Measurements from ENCODE around the gene MAP3K6.
"Not testable (repeated sequence)": the region's sequence is repeated elsewhere in the genome, so short reads cannot be mapped to it uniquely, and the experiment has no call there.

MAP3K6 gene

DNA sequence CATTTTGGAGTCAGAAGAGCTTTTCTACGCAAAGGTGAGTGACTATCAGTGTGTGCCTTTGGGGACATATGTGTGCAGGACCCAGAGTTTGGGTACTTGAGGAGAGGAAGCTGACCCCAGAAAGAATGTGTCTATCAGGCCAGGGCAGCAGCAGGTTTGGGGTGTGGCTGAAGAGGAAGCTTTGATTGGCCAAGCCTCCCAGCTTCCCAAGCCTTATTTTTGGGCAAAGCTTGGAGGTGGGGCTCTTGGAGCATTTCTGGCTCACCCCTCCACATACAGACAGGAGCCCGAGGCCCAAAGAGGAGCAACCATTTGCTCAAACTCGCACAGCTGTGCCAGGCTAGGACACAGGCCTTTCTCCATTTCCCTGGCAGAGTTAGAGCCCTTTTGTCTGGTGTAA lies 30.3 kb upstream of the MAP3K6 start:
- no peak for DNase-seq

DNA sequence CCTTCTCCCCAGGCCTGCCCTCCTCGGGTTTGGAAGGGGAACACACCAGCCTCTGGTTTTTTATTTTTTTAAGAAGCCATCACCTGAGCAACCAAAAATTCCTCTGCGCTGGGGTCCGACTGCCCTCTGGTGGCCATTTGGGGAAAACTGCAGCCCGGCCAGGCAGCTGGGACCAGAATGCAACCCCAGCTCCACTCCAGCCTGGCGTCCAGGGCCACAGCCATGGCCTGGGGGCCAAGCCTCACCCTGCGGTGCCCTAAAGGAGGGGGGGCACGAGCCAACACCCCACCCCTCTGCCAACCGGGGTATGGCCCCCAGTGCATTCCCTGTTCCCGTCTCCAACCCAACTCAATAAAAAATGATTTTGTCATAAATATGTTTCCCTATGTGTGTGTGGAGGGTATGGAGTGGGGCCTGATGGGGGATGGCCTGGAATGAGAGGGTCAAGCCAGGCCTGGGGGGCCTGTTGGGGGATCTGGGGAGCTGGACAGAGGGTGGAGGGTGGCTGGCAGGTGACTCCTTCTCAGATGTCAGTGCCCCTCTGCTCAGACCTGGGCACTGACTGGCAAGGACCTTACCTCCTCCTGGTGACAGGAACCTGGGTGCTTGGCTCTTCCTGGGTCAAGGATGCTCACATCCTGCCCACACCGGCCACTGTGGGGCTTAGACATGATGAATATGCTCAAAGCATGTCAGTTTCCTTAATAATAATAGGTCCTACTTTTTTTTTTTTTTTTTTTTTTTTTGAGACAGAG lies 28.9 kb upstream of the MAP3K6 start:
- DNase-seq, result peak; percentile 21

DNA sequence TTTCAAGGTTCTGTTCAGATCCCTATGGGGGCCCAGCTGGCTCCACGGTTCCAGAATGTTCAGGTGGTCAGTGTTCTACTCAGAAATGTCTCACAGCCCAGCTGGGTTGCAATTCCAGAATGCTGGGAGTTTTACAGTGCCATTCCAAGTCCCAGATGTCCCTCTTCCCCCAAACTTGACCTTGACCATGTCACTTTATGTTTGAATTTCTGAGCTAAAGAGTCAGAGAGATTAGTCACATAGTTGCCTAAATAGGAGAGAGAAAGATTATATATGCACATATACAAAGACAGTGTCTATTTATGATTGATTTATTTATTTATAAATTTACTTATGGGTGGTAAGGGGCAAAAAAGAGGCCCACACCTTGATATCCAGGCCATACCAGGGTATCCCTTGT lies 28.2 kb upstream of the MAP3K6 start:
- DNase-seq, result no peak

DNA sequence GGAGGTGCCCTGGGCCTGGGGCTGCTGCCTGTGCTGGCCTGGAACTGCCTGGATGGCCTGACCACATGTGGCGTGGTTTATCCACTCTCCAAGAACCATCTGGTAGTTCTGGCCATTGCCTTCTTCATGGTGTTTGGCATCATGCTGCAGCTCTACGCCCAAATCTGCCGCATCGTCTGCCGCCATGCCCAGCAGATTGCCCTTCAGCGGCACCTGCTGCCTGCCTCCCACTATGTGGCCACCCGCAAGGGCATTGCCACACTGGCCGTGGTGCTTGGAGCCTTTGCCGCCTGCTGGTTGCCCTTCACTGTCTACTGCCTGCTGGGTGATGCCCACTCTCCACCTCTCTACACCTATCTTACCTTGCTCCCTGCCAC lies 27.5 kb upstream of the MAP3K6 start:
- DNase-seq, result no peak

DNA sequence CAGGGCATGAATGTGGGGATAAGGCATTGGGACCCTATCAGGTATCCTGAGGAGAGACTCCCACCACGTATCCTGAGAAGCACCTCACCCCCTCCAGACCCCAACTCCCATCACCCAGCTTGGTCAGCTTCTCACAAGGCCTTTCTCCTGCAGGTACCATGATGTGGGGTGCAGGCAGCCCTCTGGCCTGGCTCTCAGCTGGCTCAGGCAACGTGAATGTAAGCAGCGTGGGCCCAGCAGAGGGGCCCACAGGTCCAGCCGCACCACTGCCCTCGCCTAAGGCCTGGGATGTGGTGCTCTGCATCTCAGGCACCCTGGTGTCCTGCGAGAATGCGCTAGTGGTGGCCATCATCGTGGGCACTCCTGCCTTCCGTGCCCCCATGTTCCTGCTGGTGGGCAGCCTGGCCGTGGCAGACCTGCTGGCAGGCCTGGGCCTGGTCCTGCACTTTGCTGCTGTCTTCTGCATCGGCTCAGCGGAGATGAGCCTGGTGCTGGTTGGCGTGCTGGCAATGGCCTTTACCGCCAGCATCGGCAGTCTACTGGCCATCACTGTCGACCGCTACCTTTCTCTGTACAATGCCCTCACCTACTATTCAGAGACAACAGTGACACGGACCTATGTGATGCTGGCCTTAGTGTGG lies 27.0 kb upstream of the MAP3K6 start:
- no peak for DNase-seq

DNA sequence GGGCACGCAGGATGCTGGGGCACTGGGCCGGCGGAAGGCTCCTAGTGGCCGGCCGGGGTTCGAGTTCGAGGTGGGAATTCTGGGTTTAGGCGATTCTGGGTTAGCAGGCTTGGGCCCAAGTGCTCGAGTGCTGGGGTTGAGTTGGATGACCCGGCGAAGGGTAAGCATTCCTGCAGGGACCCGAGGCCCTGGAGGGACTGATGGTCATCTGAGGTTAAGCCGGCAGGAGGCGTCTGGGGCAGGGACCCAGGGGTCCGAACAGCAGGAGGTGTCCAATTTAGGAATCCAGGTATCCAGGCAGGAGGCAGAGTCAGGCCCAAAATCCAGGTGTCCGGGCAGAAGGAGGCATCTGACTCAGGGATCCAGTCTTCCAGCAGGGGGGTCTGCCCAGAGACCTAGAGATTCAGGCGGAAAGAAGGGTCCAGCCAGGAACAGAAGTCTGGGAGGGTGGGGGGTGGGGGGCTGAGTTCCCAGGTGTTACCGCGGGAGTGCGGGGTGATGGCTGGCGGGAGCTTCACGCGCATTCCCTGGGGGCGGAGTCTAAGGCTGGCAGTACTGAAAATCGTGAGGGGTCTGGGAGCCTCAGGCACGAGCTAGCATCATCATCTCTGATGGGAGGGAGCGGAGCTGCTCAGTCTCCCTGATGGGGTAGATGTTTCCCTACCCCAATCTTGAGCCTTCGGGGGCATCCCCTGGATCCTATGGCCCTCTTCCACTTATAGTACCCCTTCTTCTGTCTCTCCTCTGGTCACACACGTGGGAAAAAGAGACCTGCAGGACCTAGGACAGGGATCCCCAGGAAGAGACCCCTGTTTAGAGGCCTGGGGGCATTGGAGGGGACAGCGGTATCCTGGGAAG lies 26.2 kb upstream of the MAP3K6 start:
- DNase-seq, result no peak

DNA sequence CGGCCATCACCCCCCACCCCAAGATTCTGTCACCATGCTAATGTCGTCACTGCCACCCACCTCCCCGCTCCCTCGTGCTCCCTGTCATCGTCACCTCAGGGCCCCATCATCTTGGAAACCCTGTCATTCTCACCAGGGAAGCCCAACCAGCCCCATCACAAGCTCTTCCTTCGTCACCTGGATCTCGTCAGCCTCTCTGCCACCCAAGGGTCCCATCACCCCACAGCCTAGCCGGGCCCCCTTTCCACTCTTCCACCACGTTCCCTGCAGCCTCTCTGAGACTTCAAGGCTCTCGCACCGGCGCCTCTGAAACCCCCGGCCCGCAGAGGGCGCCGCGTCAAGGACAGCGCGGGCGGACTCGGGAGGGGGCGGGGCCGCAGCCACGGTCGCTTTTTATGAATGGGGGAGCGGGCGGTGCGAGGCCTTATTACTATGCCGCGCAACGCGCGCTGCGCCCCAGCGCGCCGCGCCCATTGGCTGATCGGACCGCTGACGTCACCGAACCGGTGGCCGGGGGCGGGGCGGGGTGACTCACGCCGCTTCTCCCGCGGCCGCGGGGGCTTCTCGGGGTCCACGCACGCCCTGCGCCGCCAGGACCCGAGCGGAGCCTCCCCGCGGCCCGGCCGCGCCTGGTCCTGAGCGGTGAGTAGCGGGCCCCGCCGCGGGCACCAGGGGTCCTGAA lies 25.5 kb upstream of the MAP3K6 start, which contains the start of gene GPR3:
Gene GPR3 (plus strand): TSS at position 527 of the 682 bp plus-strand sequence. CDS start 1,177 bp downstream, outside the sequence.
- DNase-seq, result peak; percentile 84

DNA sequence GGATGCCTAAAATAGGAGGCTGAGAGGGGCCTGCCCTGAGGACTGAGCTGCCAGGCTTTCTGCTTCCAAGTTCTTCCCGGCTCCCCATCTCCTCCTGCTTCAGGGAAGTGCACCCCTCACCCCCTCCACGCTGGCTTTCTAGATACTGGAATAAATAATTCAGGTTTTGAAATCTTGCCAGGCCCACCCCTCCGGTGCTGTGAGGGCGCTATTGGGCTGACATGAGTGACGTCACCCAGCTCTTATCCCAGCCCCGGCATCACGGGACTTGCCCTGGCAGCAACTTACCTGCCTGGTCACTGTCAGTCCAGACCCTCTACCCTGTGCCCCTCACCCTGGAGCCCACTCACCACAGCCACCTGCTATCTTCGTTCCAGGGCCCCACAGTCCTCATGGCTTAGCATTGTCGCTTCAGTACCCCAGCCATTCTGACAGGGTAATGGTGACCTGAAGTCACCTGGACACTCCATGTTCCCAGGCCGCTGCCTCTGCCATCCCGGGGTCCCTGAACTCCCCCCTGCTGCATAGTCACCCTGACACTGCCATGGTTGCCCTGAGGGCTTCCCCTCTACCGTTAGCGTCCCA lies 24.8 kb upstream of the MAP3K6 start:
- no peak for DNase-seq

DNA sequence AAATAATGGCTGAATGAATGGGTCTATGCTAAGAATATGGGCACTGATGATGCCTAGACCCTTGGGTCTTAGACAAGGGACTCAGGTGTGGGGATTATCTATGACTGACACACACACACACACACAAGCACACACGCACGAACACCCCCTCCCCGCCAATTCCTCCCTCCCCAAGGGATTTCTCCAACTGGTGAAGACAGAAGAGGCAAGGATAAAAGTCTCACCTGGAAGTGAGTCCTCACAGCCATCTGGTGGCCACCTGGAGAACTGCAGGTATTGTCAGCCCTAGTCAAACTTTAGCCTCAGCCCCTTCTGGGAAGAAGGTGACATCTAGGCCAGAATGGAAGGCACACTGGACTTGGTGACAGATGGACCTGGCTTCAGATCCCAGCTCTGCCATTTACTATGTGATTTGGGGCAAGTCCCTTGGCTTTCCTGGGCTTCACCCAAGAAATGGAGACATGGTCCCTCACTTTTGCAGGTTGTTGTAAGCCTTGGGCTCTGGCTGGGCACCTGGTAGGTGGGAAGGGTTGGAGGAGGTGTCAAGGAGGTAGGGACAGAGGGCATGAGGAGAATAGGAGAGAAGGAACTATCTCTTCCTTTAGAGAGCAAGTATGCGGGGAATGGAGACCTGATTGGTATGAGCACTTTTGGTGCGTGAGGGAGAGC lies 21.7 kb upstream of the MAP3K6 start:
- DNase-seq, result no peak

DNA sequence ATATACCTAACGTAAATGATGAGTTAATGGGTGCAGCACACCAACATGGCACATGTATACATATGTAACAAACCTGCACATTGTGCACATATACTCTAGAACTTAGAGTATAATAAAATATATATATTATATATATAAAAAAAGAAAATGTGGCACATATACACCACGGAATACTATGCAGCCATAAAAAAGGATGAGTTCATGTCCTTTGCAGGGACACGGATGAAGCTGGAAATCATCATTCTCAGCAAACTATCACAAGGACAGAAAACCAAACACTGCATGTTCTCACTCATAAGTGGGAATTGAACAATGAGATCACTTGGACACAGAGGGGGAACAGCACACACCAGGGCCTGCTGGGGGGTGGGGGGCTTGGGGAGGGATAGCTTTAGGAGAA lies 18.0 kb upstream of the MAP3K6 start:
- not testable (repeated sequence) for DNase-seq

DNA sequence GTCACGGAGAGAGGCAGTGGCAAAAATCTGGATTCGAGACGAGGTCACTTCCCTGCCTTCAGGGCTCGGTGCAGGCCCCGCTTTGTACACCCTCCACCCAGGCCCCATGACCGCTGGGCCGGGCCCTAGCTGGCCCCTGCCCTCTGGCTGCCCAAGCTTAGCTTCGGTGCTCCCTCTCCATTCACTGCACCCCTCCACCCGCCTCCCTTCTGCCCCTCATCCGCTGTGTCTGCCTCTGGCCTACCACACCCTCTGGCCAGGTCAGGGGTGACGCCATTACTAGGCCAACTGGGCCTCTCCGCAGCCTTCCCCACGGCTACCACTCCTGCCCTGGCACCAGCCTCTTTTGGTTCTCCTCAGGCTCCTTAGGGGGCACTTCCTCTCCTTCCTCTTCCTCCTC lies 16.9 kb upstream of the MAP3K6 start:
- no peak for DNase-seq

DNA sequence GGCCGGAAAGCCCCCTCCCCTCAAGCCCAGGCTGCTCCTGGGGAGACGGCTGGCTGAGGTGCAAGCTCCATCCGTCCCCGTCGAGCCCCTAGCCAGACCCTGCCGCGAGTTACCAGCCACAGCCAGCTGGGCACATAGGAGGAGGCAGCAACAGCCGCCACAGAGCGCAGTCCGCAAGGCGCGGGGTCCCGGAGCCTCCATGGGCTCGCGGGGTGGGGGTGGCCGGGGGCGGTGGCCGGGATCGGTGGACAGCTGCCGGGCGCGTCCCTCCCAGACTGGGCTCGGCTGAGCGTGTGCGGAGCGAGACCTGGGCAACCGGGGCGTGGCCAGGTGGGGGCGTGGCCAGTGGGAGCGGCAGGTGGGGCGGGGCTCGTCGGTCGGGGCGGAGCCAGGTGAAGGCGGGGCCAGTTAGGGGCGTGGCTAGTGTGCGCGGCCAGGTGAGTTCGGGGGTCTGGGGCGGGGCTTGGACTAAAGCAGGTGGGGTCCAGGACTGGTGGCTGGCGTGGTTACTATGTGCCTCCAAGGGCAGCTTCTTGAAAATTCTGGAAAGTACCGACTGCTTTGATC lies 16.4 kb upstream of the MAP3K6 start, which contains the start of gene CD164L2:
Gene CD164L2 (minus strand): TSS at position 295 of the 567 bp plus-strand sequence. CDS start 94 bp downstream, at position 201.
- no peak for DNase-seq

DNA sequence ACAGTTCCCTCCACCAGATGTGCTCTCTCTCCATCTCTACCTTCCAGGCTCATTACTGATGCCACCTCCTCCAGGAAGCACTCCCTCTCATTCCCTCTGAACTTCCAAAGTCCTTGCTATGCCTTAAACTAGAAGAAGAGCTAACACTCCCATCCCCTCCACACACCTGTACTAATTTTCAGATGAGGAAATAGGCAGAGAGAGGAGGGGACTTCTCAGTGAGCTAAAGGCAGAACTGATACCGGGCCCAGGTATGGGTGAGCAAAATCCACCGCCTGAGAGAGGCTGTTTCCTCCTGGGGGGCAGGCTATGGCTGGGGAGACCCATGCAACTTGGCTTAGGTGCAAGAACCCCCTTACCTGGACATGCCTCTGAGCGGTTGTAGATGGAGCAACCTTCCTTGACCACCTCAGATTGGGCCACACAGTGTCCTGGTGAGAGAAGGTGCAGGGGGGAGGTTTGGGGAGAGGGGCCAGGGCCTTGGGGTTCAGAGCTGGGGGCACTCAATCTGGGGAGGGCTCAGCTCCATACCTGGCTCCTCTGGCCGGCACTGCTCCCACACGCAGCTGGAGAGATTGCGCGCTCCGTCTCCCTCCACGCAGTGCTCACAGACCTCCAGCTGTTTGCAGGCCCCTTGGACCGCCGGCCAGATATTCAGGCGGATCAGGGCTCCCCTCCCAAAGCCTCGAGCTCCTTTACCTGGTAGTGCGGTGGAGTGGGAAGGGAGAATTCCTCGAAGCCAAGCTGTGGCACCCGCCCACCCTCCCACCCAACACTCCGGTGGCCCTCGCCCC lies 15.4 kb upstream of the MAP3K6 start:
- no peak for DNase-seq

DNA sequence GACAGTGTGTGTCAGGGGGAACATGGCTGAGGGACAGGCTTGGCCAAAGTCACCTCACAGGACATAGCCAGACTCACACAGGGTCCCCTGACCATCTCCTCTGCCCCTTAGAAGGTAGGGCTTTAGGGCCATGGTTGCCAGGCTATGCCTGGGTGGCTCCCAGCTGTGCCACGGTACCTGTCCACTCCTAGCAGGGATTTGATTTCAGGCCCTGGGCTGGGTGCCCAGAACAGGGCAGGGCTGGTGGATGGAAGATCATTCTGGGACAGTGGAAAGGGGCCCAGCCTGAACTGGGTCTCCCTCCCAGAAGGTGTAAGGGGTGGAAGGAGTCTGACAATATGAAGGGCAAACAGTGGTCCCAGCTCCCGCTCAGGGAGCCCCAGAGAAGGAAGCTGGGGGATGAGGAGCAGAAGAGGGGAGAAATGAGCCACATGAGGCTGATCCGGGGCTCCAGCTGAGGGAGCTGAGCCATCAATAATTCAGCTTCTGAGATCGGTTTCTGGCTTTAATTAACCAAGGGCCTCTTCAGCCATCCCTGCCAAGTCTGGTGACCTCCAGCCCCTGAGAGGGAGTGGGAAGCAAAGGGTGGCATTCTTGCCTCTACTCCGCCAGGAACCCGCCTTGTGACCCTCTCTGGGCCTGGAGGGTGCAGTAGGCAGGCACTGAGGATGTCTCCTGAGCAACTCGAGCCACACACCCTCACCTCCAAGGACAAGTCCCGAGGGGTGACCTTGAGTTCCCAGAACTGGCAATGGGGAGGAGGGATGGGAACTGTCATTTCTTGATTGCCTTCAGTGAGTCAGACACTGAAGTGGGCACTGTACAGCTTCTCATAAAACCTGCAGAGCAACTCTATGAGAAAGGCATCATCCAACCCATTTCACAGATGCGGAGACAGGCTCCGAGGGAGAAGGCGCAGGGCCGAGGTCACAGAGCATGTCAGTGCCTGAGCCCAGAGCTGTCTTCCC lies 14.3 kb upstream of the MAP3K6 start:
- DNase-seq, result no peak

DNA sequence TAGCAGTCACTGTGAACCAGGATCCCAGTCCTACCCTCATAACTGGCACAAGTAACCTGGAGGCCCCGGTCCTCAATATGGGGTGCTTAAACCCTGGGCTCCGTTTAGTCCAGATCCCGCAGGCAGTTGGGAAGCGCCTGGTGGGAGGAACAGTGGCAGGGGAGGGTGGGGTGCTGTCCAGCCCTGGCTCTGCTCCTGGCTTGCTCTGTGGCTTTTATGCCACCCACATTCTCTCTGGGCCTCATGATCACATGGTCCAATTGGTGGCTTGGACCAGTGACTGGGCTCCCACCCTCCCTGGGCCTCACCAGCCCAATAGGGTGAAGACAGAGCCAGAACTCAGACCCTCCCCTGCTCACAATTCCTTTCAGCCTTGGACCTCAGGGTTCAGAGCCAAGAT lies 13.5 kb upstream of the MAP3K6 start:
- no peak for DNase-seq

DNA sequence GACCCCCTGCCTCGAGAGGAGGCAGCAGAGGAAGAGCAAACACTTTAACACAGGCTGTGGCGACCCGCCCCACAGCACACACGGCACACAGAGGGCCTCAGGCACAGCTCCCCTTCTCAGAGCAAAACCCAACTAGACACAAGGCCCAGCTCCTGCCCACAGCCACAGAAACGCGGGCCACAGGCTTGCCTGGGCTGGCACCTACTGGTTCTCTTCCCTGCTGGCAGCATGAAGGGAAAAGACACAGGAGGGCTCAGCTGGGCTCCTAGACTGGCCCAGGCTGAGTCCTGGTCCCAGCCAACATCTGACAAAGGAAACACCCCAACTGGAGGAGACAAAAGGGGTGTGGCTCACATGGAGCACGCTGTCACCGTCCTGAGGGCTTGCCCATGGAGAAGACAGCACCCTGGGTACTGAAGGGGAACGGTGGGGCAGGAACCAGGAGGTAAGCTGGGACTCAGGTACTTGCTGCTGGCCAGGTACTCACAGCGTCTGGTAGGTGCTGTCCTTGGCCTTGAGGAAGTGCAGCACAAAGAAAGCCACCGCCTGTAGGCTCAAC lies 12.9 kb upstream of the MAP3K6 start:
- no peak for DNase-seq

DNA sequence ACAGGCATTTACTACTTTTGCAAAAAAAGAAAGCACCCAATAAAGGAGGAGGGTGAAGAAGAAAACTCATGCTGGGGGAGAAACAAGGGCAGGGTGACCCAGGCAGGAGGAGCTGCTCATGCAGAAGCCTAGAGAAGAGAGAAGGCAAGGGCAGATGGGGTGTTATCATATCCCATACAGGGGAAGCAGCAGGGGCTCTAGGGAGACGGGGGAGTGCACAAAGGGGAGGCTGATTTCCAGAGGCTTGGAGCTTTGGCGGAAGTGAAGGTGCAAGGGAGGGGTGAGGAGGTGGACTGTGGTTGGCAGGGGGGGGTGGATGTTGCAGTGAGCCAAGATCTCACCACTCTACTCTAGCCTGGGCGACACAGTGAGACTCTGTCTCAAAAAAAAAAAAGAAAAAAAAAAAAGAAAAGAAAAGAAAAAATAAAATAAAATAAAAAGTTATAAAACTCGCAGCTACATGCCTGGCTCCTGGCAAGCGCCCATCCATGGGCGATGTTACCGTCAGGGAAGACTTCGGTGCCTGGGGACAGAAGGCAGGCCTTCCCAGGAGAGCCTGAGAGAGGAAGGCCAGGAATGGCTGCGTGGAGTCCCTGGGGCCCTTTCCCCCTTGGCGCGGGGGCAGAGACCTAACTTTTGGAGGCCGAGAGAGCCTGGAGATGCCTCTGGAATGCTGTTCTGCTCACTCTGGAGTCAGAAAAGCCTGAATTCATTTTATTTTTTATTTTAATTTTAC lies 11.2 kb upstream of the MAP3K6 start:
- no peak for DNase-seq

DNA sequence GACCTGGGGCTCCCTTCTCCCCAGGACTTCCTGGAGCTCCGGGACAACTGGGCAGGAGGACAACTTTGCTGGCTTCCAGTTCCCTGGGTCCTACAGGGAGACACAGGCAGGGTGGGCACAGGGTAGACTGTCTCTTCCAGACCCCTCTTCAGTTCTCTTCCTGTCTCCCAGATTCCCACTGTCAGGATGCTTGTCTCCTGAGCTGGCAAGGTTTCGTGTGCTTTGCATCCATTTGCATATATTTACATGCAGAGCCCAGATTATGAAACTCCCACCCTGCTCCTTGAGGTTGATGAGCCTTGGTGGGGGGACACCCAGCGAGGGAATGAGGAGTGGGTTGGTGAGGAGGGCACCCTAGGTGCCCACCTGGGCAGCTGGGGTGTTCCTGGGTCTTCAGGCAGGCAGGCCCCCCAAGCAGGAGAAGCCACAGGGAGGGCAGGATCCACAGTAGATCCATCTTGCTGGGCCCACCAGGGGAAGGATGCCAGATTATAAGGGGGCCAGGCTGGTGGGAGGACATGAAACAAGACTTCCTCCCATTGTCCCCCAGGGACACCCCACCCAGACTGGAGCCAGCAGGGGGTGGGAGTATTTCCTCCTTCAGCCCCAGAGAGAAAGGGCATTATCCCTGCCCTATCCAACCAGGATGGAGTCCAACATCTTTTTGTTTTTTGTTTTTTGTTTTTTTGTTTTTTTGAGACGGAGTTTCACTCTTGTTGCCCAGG lies 7.8 kb upstream of the MAP3K6 start, which contains the start of gene FCN3:
Gene FCN3 (minus strand): TSS at position 463 of the 725 bp plus-strand sequence. CDS start 6 bp downstream, at position 457.
- DNase-seq, result no peak

All from GOT3 (cell line).